C4-2B (cell line): ENCODE results near the gene HSD3B7.

Experiments
- ZFX ChIP-seq: fragments of 450-650 bp; IDR thresholded peaks from 2 replicates; pipeline ENCODE4 v1.6.1; 2017
- TF ChIP-seq, protein P1 (sequence below): fragments of 450-650 bp; conservative IDR thresholded peaks from 2 replicates; pipeline ENCODE4 v1.5.1; 2017; ENCODE audit warnings: mild to moderate bottlenecking

DNA sequence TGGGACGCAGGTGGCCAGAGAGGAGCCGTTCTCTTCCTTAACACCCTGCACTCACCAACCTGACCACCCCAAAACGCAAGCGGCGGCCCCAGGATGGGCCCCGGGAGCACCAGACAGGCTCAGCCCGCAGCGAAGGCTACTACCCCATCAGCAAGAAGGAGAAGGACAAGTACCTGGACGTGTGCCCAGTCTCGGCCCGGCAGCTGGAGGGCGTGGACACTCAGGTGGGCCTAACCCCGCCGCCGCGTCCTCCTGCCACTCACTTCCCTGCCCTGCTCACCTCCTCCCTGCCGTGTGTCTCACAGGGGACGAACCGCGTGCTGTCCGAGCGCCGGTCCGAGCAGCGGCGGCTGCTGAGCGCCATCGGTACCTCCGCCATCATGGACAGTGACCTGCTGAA lies 4.6 kb upstream of the HSD3B7 start:
- TF ChIP-seq, protein P1, sequence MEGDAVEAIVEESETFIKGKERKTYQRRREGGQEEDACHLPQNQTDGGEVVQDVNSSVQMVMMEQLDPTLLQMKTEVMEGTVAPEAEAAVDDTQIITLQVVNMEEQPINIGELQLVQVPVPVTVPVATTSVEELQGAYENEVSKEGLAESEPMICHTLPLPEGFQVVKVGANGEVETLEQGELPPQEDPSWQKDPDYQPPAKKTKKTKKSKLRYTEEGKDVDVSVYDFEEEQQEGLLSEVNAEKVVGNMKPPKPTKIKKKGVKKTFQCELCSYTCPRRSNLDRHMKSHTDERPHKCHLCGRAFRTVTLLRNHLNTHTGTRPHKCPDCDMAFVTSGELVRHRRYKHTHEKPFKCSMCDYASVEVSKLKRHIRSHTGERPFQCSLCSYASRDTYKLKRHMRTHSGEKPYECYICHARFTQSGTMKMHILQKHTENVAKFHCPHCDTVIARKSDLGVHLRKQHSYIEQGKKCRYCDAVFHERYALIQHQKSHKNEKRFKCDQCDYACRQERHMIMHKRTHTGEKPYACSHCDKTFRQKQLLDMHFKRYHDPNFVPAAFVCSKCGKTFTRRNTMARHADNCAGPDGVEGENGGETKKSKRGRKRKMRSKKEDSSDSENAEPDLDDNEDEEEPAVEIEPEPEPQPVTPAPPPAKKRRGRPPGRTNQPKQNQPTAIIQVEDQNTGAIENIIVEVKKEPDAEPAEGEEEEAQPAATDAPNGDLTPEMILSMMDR = no peak
- no peak for TF ChIP-seq ZFX
